GM21737 (cell line): ENCODE results near the gene FERMT3.
"Not testable (repeated sequence)": the region's sequence is repeated elsewhere in the genome, so short reads cannot be mapped to it uniquely, and the experiment has no call there.

Source experiments
- ATAC-seq: cut with Tn5 transposase; IDR thresholded peaks from one replicate; pipeline ENCODE4 v1.9.1; 2021; ENCODE audit warnings: mild to moderate bottlenecking, moderate library complexity; ENCODE audit not compliant: unreplicated experiment

FERMT3 gene

GRCh38 chr11:64206457-64207255 is at the start of gene FERMT3:
FERMT3 (plus strand) TSS chr11:64206721; CDS start chr11:64207365, 644 bp downstream.
- ATAC-seq, result no peak

- no peak for ATAC-seq
Observed at GRCh38 chr11:64157631-64158394, 48.7 kb upstream of the FERMT3 start.

- no peak for ATAC-seq
Observed at GRCh38 chr11:64161037-64161436, 45.5 kb upstream of the FERMT3 start.

- ATAC-seq, result not testable (repeated sequence)
Observed at GRCh38 chr11:64162769-64163168, 43.8 kb upstream of the FERMT3 start.

GRCh38 chr11:64163951-64164350 is 42.6 kb upstream of the FERMT3 start:
- no peak for ATAC-seq

GRCh38 chr11:64164392-64165312 is 41.9 kb upstream of the FERMT3 start:
- no peak for ATAC-seq

- ATAC-seq, result no peak
Observed at GRCh38 chr11:64165481-64165841, 41.1 kb upstream of the FERMT3 start.

- ATAC-seq, result peak; percentile 79
Observed at GRCh38 chr11:64165842-64166635, 40.5 kb upstream of the FERMT3 start, which contains the start of gene MACROD1. MACROD1 (minus strand) TSS chr11:64166113; CDS start chr11:64165994, 119 bp downstream.

- ATAC-seq, result no peak
Observed at GRCh38 chr11:64170419-64170818, 36.1 kb upstream of the FERMT3 start.

GRCh38 chr11:64173616-64174355 is 32.7 kb upstream of the FERMT3 start:
- no peak for ATAC-seq

GRCh38 chr11:64176751-64177150 is 29.8 kb upstream of the FERMT3 start:
- no peak for ATAC-seq

- ATAC-seq, result no peak
Observed at GRCh38 chr11:64178203-64178602, 28.3 kb upstream of the FERMT3 start.

GRCh38 chr11:64178951-64179639 is 27.4 kb upstream of the FERMT3 start:
- ATAC-seq, result no peak

- no peak for ATAC-seq
Observed at GRCh38 chr11:64180891-64181290, 25.6 kb upstream of the FERMT3 start.

- ATAC-seq, result no peak
Observed at GRCh38 chr11:64181506-64182411, 24.8 kb upstream of the FERMT3 start.

- ATAC-seq, result no peak
Observed at GRCh38 chr11:64183890-64184289, 22.6 kb upstream of the FERMT3 start.

- ATAC-seq, result peak; percentile 19
Observed at GRCh38 chr11:64185175-64185692, 21.3 kb upstream of the FERMT3 start.
